NCI-H2107 treated with DMSO at 0.1 percent for 48 hours (cell line): Measurements from ENCODE around the gene SMCO2.

Source experiments
- DNase-seq: peaks from one replicate; lab custom pipeline; 2025; ENCODE audit not compliant: unreplicated experiment; lab: John Stamatoyannopoulos, UW

SMCO2 gene

GRCh38 chr12:27497446-27497845, 50.9 kb downstream of the SMCO2 start:
- no peak for DNase-seq

- peak; percentile 66 for DNase-seq
Measured at GRCh38 chr12:27498149-27498548, 51.6 kb downstream of the SMCO2 start.

GRCh38 chr12:27498761-27499160, 52.2 kb downstream of the SMCO2 start:
- DNase-seq, result peak; percentile 91

DNA sequence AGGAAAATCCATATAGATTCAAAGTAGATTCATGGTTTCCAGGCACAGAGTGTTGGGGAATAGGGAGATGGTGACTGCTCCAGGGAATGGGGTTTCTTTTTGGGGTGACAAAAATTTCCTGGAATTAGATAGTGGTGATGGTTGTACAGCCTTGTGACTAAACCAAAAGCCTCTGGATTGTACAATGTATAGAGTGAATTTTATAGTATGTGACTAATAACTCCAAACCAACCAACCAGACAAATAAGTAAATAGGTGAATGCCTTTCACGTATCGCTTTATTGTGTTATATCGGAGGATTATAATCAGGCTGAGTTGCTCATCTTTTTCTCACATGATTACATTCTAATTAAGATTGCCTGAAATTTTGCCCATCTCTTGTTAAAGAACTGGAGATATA, 52.8 kb downstream of the SMCO2 start:
- DNase-seq, result no peak

- no peak for DNase-seq
Measured at GRCh38 chr12:27500546-27500945, 54.0 kb downstream of the SMCO2 start.

DNA sequence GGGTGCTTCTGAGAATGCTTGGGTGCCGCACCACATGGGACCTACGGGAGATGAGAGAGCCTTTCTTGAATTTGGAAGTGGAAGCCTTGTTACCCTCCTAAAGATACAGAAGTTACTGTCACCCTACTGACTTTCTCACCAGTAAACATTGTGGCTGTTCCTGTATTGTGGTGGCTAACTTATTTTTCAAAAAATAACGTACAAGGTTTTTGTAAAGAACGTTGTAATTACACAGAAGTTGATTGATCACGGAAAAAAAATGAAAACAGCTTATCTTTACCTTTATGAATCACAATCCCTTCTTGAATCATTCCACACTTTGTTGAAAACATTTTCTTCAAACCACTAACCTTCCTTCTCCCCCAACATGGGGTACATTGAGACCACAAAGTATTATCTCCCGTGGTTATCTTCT, 55.5 kb downstream of the SMCO2 start:
- DNase-seq, result no peak

DNA sequence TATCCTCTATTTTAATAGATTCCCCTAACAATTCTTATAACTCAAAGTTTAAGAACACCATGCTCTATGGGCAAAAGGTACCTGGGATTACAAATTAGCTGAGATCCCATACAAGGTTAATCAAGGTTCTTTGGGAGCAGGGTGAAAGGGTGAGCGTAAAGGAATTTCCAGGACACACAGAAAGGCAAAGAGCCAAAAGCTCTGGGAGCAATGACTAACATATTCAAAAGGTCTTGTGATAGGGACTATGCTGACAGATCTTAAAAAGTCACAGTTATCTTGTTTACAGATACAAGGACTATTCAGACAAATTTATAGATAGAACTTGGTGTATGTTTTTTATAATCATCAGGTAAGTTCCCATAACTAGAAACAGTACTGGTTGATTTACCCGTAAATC, 58.0 kb downstream of the SMCO2 start:
- no peak for DNase-seq

DNA sequence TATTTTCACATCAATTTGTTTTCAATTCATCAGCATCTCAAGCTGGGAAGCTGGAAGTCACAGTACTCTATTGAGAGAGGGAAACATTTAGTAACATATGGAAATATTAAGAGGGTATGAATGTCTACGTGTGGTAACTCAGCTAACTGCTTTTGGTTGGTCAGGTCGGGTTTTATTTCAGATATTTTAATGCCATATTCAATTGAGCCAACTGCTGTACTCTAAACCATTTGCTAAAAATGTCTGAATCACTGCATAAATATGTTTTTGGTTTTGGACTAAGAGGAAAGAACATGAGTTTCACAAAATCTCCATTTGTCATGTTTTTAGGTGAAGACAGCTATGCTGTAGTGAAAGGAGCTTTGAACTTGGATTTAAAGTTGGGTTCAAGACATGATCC, 58.6 kb downstream of the SMCO2 start:
- no peak for DNase-seq

DNA sequence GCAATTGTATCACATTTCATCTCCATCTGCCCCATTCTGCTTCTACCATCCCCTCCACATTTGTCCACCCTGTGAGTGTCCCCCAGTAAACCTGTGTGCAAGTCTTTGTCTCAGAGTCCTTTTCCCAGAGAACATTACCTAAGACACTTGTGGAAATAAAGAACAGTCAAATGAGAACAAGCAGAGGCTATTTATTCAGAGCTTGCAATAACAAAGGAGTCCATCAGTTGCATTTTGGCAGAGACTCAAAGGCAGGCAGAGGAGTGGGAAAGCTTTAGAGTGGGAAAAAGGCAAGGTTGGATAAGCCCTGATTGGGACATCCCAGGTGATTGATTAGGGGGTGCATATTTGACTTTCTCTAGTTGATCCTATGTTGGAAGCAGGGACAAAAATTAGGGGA, 59.2 kb downstream of the SMCO2 start:
- DNase-seq, result peak; percentile 49

DNA sequence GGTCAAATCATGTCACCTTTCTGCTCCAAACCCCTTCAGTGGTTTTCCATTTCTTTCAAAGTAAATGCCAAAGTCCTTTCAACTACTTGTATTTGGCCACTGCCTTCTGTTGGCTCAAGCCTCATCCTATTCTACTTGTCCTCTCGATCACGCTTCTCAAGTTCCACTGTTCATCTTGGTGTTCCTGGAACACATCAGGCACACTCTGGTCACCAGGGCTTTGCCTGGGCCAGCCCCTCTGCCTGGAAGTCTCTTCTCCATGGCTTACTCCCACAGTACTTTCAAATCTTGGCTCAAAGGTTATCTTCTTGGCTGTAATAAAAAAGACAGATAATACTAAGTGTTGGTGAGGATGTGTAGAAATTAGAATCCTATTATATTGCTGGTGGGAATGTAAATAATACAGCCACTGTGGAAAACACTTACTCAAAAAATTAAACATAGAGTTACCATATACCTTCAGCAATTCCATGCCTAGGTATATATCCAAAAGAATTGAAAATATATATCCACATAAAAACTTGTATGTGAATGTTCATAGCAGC, 60.2 kb downstream of the SMCO2 start:
- DNase-seq, result no peak

GRCh38 chr12:27508736-27509431, 62.3 kb downstream of the SMCO2 start:
- no peak for DNase-seq

DNA sequence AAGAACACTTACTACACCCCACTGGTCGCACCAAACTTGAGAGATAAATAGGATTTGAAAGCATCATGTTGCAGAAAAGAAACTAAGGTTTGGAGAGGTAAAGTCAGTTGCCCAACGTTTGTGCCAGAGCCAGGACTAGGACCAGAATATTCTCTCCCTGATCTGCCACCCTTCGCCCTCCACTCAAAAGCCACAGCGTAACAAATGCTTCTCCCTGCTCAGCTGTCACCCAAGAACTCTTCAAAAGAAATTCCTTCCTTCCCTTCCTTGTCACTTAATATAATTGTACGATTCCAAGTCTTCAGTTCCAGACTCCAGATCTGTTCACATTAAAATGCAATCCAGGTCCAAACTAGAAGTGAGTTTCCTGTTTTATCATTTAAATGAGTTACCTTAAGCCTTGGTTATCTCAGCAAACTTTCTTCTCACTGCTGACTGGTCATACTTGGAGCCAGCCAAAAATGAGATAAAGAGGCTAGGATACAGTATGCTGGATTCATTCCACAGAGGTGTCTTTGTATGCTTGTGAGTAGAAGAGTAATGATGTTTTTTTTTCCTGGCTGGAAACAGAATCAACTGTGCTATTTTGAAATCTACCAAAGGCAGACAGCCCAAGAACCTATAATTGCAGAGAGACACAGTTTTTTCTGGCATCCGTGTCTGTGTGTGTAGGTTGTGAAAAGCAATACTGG, 64.6 kb downstream of the SMCO2 start:
- no peak for DNase-seq

- no peak for DNase-seq
Measured at GRCh38 chr12:27511723-27512045, 65.1 kb downstream of the SMCO2 start.

DNA sequence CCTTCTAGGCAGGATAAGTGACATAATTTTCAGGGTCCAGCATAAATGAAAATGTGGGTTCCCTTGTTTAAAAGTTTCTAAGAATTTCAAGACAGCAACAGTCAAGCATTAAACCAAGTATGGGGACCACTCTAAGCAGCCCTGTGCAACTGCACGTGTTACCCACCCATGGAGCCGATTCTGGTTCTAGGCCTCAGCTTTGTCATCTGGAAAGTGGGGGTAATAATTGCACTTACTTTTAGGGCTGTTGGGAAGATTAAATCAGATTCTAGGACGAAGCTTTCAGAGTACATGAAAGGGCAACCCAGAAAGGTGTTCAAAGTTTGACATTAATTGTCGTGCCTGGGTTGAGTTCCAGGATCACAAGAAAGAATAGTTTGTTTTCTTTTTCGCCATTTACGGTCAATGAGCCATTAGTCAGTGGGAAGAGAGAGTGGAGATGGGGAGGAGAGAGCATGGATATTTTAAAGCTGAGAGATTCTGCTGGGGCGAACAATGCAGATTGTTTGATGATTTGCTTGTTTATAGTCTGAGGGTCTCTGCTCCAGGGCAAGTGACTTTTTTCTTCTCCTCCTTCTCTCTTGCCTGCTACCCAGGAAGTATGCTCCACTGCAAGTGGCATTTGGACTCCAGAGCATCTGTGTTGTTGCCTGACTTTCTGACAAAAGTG, 66.8 kb downstream of the SMCO2 start:
- no peak for DNase-seq

- no peak for DNase-seq
Measured at GRCh38 chr12:27515671-27516070, 69.1 kb downstream of the SMCO2 start.

- DNase-seq, result no peak
Measured at GRCh38 chr12:27516625-27517024, 70.1 kb downstream of the SMCO2 start.

- no peak for DNase-seq
Measured at GRCh38 chr12:27517546-27517945, 71.0 kb downstream of the SMCO2 start.

DNA sequence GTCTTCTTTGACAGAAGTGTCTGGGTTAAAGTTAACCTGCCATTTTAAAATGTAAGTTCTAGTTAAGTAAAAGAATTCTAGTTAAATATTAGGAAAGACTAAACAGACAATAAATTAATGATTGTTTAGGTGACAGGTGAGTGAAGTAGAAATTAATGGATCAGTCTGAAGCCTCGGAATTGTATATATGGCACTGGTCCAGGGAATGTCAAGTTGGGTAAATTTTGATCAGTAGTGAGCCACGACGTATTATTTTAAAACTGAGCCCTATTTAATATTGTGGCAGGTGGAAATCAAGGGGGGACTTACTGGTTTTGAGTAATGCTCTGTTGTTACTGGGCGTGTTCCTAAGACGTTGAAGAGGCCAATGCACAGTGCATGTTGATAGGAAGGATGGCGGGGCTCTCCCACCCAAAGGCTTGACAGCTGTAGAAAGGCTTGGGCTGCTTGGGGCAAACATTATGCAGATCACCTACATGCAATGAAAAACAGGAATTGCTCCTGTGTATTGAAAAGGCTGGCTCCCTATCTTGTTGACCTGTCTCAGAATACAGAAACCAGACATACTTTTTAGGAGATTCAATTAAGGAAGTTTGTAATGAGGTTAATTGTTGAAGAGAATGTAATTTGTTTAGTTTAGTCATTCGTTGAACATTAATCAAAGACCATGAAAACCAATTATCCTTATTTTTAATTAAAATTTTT, 71.6 kb downstream of the SMCO2 start:
- DNase-seq, result no peak

- DNase-seq, result no peak
Measured at GRCh38 chr12:27521066-27521465, 74.5 kb downstream of the SMCO2 start.

GRCh38 chr12:27521981-27522380, 75.4 kb downstream of the SMCO2 start:
- no peak for DNase-seq

DNA sequence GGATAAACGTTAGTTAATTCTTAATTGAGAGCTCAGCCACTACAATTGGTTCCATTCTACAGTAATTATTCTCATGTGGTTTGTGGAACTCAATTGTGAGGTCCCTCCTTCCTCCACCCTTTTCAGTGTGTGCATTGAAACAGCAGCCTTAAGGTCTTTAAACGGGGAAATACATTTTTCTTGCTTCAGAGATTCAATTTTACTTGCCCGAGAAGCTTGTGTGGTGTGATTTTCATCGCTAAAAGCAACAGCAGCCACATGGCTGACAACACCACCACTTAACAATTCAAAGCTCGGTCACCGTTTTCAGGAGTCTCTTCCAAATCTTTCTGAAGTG, 76.7 kb downstream of the SMCO2 start:
- DNase-seq, result no peak
